PC-9 (cell line): ENCODE results near the gene MCFD2. TPM values are rescaled to one million over a fixed set of nuclear protein-coding genes. Genes with fewer than 3 reads are reported as not detected.

Experiments used
- BruUV-seq: library from RNA; stranded (reverse); fragments of 400-500 nt; replicated peaks from 2 replicates; lab custom pipeline; 2021; lab: Mats Ljungman, UMichigan
- CTCF ChIA-PET: fragments of 300-600 bp; sonication (Branson Sonifier 250); formaldehyde crosslinking; loops from one replicate; lab custom pipeline; 2022; ENCODE audit warnings: antibody characterized with exemption; lab: Charles Lee
- POLR2A ChIA-PET: fragments of 300-600 bp; sonication (Branson Sonifier 250); formaldehyde crosslinking; loops from one replicate; lab custom pipeline; 2022; ENCODE audit warnings: antibody characterized with exemption; ENCODE audit not compliant: unreplicated experiment; lab: Charles Lee
- DNase-seq, 2 experiments: peaks; one replicate each; pipeline versions ENCODE4 v3.0.0 to v3.0.0-alpha.2; 2015 to 2022; ENCODE audit warnings: mixed read lengths in 1 of 2
- H2AFZ ChIP-seq: fragments of 200-600 bp; sonication (generic); 2 replicates; pipeline ENCODE4 v1.8.1; 2017; ENCODE audit warnings: antibody characterized with exemption
- H3F3A ChIP-seq: fragments of 200-600 bp; sonication (generic); 2 replicates; pipeline ENCODE4 v1.8.1; 2017; ENCODE audit warnings: antibody characterized with exemption, mild to moderate bottlenecking, low read depth; ENCODE audit not compliant: insufficient read depth
- H3K27ac ChIP-seq: fragments of 200-600 bp; sonication (generic); 2 replicates; pipeline ENCODE4 v1.6.1; 2016; ENCODE audit warnings: mixed run types
- H3K27me3 ChIP-seq: fragments of 200-600 bp; sonication (generic); 2 replicates; pipeline ENCODE4 v1.6.1; 2016; ENCODE audit warnings: low read depth, mixed run types; ENCODE audit not compliant: insufficient read depth
- H3K36me3 ChIP-seq: fragments of 200-600 bp; sonication (generic); 2 replicates; pipeline ENCODE4 v1.6.1; 2016; ENCODE audit warnings: low read depth, mixed run types
- H3K4me1 ChIP-seq: fragments of 200-600 bp; sonication (generic); replicated peaks from 2 replicates; pipeline ENCODE4 v1.6.1; 2016; ENCODE audit warnings: mixed run types; ENCODE audit not compliant: insufficient read depth
- H3K4me2 ChIP-seq: fragments of 200-600 bp; sonication (generic); 2 replicates; pipeline ENCODE4 v1.6.1; 2017; ENCODE audit warnings: mixed run types
- H3K4me3 ChIP-seq: fragments of 200-600 bp; sonication (generic); 2 replicates; pipeline ENCODE4 v1.6.1; 2016; ENCODE audit warnings: mixed run types
- H3K79me2 ChIP-seq: fragments of 200-600 bp; sonication (generic); 2 replicates; pipeline ENCODE4 v1.6.1; 2017; ENCODE audit warnings: low read depth, mixed run types
- H3K9me2 ChIP-seq: fragments of 200-600 bp; sonication (generic); 2 replicates; pipeline ENCODE4 v1.8.1; 2017; ENCODE audit warnings: mild to moderate bottlenecking; ENCODE audit not compliant: insufficient read depth
- H3K9me3 ChIP-seq: fragments of 200-600 bp; sonication (generic); 2 replicates; pipeline ENCODE4 v1.8.1; 2016; ENCODE audit warnings: low read depth; ENCODE audit not compliant: insufficient read depth
- H4K20me1 ChIP-seq: fragments of 200-600 bp; sonication (generic); 2 replicates; pipeline ENCODE4 v1.8.1; 2017; ENCODE audit not compliant: insufficient read depth
- CTCF ChIP-seq: fragments of 200-600 bp; sonication (generic); conservative IDR thresholded peaks from 2 replicates; pipeline ENCODE4 v1.6.1; 2017; ENCODE audit warnings: mixed run types, antibody characterized with exemption, mild to moderate bottlenecking, moderate library complexity
- EZH2 ChIP-seq: fragments of 200-600 bp; sonication (generic); IDR thresholded peaks from 2 replicates; pipeline ENCODE4 v1.8.0; 2017; ENCODE audit warnings: antibody characterized with exemption, low read depth
- intact Hi-C: fragments of 100-400 bp; cut with micrococcal nuclease; formaldehyde crosslinking; loops from one replicate; pipeline ENCODE4 v1.10.0; 2022; ENCODE audit not compliant: unreplicated experiment
- total RNA-seq: library from RNA; stranded (reverse); gene quantifications from 2 replicates; pipeline ENCODE4 v1.2.3, GENCODE V29; 2021

MCFD2 gene
- total RNA-seq, 1 experiment from 2014 or later: 163 TPM

- Histone ChIP-seq H3K27ac (peak overlapping the region; percentile 75), H3K4me3 (peak overlapping the region; percentile 76), H2AFZ (peak overlapping the region; percentile 83), H3K9me3 (no peaks in the 10 kb centered on the region), H3K9me2 (no peaks in the 10 kb centered on the region), H3K4me2 (peak overlapping the region; percentile 89), H4K20me1 (peaks cover 15% of the 10 kb centered on the region), H3K4me1 (peaks cover 60% of the 10 kb centered on the region), H3F3A (peaks cover 45% of the 10 kb centered on the region), H3K36me3 (peaks cover 24% of the 10 kb centered on the region), H3K79me2 (peaks cover 91% of the 10 kb centered on the region), H3K27me3 (no peaks in the 10 kb centered on the region)
- CTCF ChIA-PET: interaction anchor here (0.6 to 0.7 kb wide), 3 partner anchors 55 to 855 kb away, joined by 3 to 4 read pairs (median 4); no protein-coding TSS in a partner anchor
- POLR2A ChIA-PET: interaction anchor here (0.5 to 0.7 kb wide), 3 partner anchors 50 to 923 kb away, joined by 5 to 27 read pairs (median 15); no protein-coding TSS in a partner anchor
- intact Hi-C loops: loop anchor here (1.0 to 10.0 kb wide), 3 partner anchors 69 to 469 kb away; no protein-coding TSS in a partner anchor
- peak; percentile 93 for DNase-seq
- BruUV-seq: TSS peak; percentile 73
- TF ChIP-seq CTCF (no peak), EZH2 (no peak)
Measured at GRCh38 chr2:46915811-46916630, 415 bp upstream of the MCFD2 start.

GRCh38 chr2:46914578-46915230, 902 bp downstream of the MCFD2 start:
- Histone ChIP-seq H2AFZ (peak overlapping the region; percentile 72; the same call in 1 of the 2 replicates), H3F3A (peaks cover 55% of the 10 kb centered on the region), H3K4me2 (peak overlapping the region; percentile 89), H3K4me1 (peaks cover 69% of the 10 kb centered on the region), H3K9me3 (no peaks in the 10 kb centered on the region), H3K27ac (peak overlapping the region; percentile 75), H4K20me1 (peaks cover 15% of the 10 kb centered on the region), H3K79me2 (peaks cover 91% of the 10 kb centered on the region), H3K36me3 (peaks cover 25% of the 10 kb centered on the region), H3K27me3 (no peaks in the 10 kb centered on the region), H3K9me2 (no peaks in the 10 kb centered on the region), H3K4me3 (peak overlapping the region; percentile 76)
- POLR2A ChIA-PET: interaction anchor here (1.0 kb wide), 1 partner anchor 9 kb away, joined by 3 read pairs; no protein-coding TSS in a partner anchor
- DNase-seq: peak in 1 of 2 experiments; percentile 12
- CTCF ChIA-PET: interaction anchor here (0.5 to 1.1 kb wide), 2 partner anchors 10 to 51 kb away, joined by 3 to 4 read pairs; no protein-coding TSS in a partner anchor
- no TSS peak for BruUV-seq
- intact Hi-C loops: loop anchor here (1.0 to 10.0 kb wide), 4 partner anchors 56 to 470 kb away; no protein-coding TSS in a partner anchor
- no peak for TF ChIP-seq CTCF
- TF ChIP-seq EZH2: no peak
